GM23338 (cell line): Measurements from ENCODE around the gene CDKAL1. TPM values are rescaled to one million over a fixed set of nuclear protein-coding genes. Genes with fewer than 3 reads are reported as not detected.

Experiments
- ATAC-seq: fragments of 200-7000 bp; cut with Tn5 transposase; 3 replicates; pipeline ENCODE4 v1.9.1; 2020
- DNase-seq: peaks from one replicate; pipeline ENCODE4 v3.0.0-alpha.2; 2015; ENCODE audit warnings: low spot score
- H2AFZ ChIP-seq: fragments of 200-600 bp; sonication (generic); 2 replicates; pipeline ENCODE4 v1.8.0; 2016; ENCODE audit warnings: antibody characterized with exemption, mild to moderate bottlenecking, moderate library complexity
- H3F3A ChIP-seq: fragments of 200-600 bp; sonication (generic); replicated peaks from 2 replicates; pipeline ENCODE4 v1.8.0; 2017; ENCODE audit warnings: antibody characterized with exemption, mixed run types, low read depth
- H3K27ac ChIP-seq: fragments of 200-600 bp; sonication (generic); 2 replicates; pipeline ENCODE4 v1.6.1; 2016; ENCODE audit warnings: low read depth
- H3K27me3 ChIP-seq: fragments of 200-600 bp; sonication (generic); 2 replicates; pipeline ENCODE4 v1.8.0; 2016; ENCODE audit warnings: mild to moderate bottlenecking, mixed run types, moderate library complexity; ENCODE audit not compliant: insufficient read depth
- H3K36me3 ChIP-seq: fragments of 200-600 bp; sonication (generic); 2 replicates; pipeline ENCODE4 v1.8.0; 2016; ENCODE audit warnings: mild to moderate bottlenecking; ENCODE audit not compliant: insufficient read depth
- H3K4me1 ChIP-seq: fragments of 200-600 bp; sonication (generic); 2 replicates; pipeline ENCODE4 v1.8.0; 2016; ENCODE audit warnings: mild to moderate bottlenecking, moderate library complexity; ENCODE audit not compliant: insufficient read depth
- H3K4me2 ChIP-seq: fragments of 200-600 bp; sonication (generic); 2 replicates; pipeline ENCODE4 v1.7.1; 2017; ENCODE audit warnings: mixed run types
- H3K4me3 ChIP-seq: fragments of 200-600 bp; sonication (generic); 2 replicates; pipeline ENCODE4 v1.6.1; 2016; ENCODE audit warnings: mixed run types
- H3K79me2 ChIP-seq: fragments of 200-600 bp; sonication (generic); replicated peaks from 2 replicates; pipeline ENCODE4 v1.8.0; 2017; ENCODE audit warnings: mild to moderate bottlenecking; ENCODE audit not compliant: insufficient read depth
- H3K9me2 ChIP-seq: fragments of 200-600 bp; sonication (generic); 2 replicates; pipeline ENCODE4 v1.8.0; 2017; ENCODE audit not compliant: insufficient read depth
- H4K20me1 ChIP-seq: fragments of 200-600 bp; sonication (generic); replicated peaks from 2 replicates; pipeline ENCODE4 v1.8.0; 2017; ENCODE audit warnings: mild to moderate bottlenecking; ENCODE audit not compliant: insufficient read depth
- H3K27ac Mint-ChIP-seq: 2 replicates; pipeline ENCODE4 v1.8.0; 2020; ENCODE audit warnings: inconsistent platforms, mild to moderate bottlenecking, moderate library complexity, mixed read lengths
- H3K27me3 Mint-ChIP-seq: 3 replicates; pipeline ENCODE4 v1.8.0; 2022; ENCODE audit warnings: low read depth, mild to moderate bottlenecking, moderate library complexity, mixed read lengths, inconsistent platforms; ENCODE audit not compliant: insufficient read depth, poor library complexity
- H3K36me3 Mint-ChIP-seq: 3 replicates; pipeline ENCODE4 v1.8.0; 2021; ENCODE audit warnings: low read depth, mild to moderate bottlenecking, inconsistent platforms, moderate library complexity, mixed read lengths
- H3K4me1 Mint-ChIP-seq: 3 replicates; pipeline ENCODE4 v1.8.0; 2020; ENCODE audit warnings: mild to moderate bottlenecking, inconsistent platforms, mixed read lengths
- H3K4me3 Mint-ChIP-seq: 3 replicates; pipeline ENCODE4 v1.8.0; 2021; ENCODE audit warnings: moderate library complexity, mild to moderate bottlenecking, inconsistent platforms, mixed read lengths
- H3K9me3 Mint-ChIP-seq: 3 replicates; pipeline ENCODE4 v1.8.0; 2020; ENCODE audit warnings: moderate library complexity, mild to moderate bottlenecking, inconsistent platforms, mixed read lengths
- CREB1 ChIP-seq: fragments of 250-450 bp; sonication (Bioruptor Pico); IDR thresholded peaks from 2 replicates; pipeline ENCODE4 v1.5.0; 2020; ENCODE audit warnings: low read depth, mild to moderate bottlenecking, moderate library complexity
- EZH2 ChIP-seq: fragments of 200-600 bp; sonication (generic); IDR thresholded peaks from one replicate; pipeline ENCODE4 v1.8.0; 2017; ENCODE audit warnings: antibody characterized with exemption, mild to moderate bottlenecking, low read depth; ENCODE audit not compliant: unreplicated experiment
- EZH2phosphoT487 ChIP-seq: fragments of 200-600 bp; sonication (generic); IDR thresholded peaks from one replicate; pipeline ENCODE4 v1.8.1; 2018; ENCODE audit warnings: antibody characterized with exemption; ENCODE audit not compliant: unreplicated experiment
- JUNB ChIP-seq: IDR thresholded peaks from one replicate; pipeline ENCODE4 v1.6.1; 2016; ENCODE audit warnings: antibody characterized with exemption; ENCODE audit not compliant: unreplicated experiment
- POLR2AphosphoS5 ChIP-seq: IDR thresholded peaks from 2 replicates; pipeline ENCODE4 v1.6.1; 2016; ENCODE audit warnings: antibody characterized with exemption, low read depth
- STAT1 ChIP-seq: IDR thresholded peaks from one replicate; pipeline ENCODE4 v1.6.1; 2016; ENCODE audit warnings: antibody characterized with exemption; ENCODE audit not compliant: unreplicated experiment
- ZNF114 ChIP-seq: fragments of 250-450 bp; sonication (Bioruptor Pico); IDR thresholded peaks from 2 replicates; pipeline ENCODE4 v1.5.0; 2020; ENCODE audit warnings: mild to moderate bottlenecking, moderate library complexity
- ZNF331 ChIP-seq: fragments of 250-450 bp; sonication (Bioruptor Pico); IDR thresholded peaks from 2 replicates; pipeline ENCODE4 v1.5.0; 2020; ENCODE audit warnings: low read depth, mild to moderate bottlenecking, moderate library complexity
- polyA plus RNA-seq: library from polyadenylated mRNA; unstranded; fragments of >200 nt; fragmentation: Nextera tagmentation; extraction: Ambion mirVana; gene quantifications from 2 replicates; pipeline ENCODE4 v1.2.1, GENCODE V29; 2016
- total RNA-seq: library from RNA; depleted of rRNA; stranded (reverse); fragments of >200 nt; shearing (Covaris generic); gene quantifications from 2 replicates; pipeline ENCODE4 v1.2.3, GENCODE V29; 2014
- TF ChIP-seq, protein P1 (sequence below): fragments of 250-450 bp; sonication (Bioruptor Pico); IDR thresholded peaks from 2 replicates; pipeline ENCODE4 v1.5.0; 2020; ENCODE audit warnings: mild to moderate bottlenecking, moderate library complexity
- TF ChIP-seq, protein P2 (sequence below), 2 experiments: fragments of 200-600 bp in 1 of 2; sonication (generic) in 1 of 2; conservative IDR thresholded peaks; 2 replicates each; pipeline versions ENCODE4 v1.5.1 to v1.6.1; 2016 to 2017; ENCODE audit warnings: antibody characterized with exemption in 2 of 2, low read depth in 2 of 2, mild to moderate bottlenecking in 2 of 2, moderate library complexity in 1 of 2
- TF ChIP-seq, protein P3 (sequence below): IDR thresholded peaks from 2 replicates; pipeline ENCODE4 v1.6.1; 2016; ENCODE audit warnings: antibody characterized with exemption

The CDKAL1 gene
- total and polyA plus RNA-seq, 2 experiments from 2014 or later: 17.8 to 35.0 TPM

DNA sequence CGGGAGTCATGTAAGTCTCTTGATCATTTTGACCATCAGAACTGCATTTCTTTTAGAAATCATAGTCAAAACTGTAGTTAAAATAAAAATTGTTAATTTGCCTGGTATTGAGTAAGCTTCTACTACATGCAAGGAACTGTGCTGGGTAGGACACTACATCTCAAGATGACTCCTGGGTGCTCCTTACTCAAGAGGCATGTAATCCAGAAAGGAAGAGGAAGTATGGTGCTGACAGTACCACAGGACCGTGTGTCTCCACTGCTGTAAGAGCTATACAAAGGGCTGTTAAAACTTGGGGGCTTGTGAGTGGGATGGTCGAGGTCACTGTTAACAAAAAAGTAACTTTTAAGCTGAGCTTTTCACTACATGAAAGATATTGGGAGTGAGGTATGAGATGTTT is 551.0 kb downstream of the CDKAL1 start:
- H3K27me3 ChIP-seq: no peaks in the 10 kb centered on the region
- H3K4me2 ChIP-seq: no peak overlapping the region
- H2AFZ ChIP-seq: no peak overlapping the region
- TF ChIP-seq EZH2phosphoT487 (no peak), EZH2 (no peak), ZNF331 (CRISPR knock-in tag) (no peak), POLR2AphosphoS5 (no peak), STAT1 (no peak), JUNB (no peak), ZNF114 (CRISPR knock-in tag) (no peak), CREB1 (CRISPR knock-in tag) (no peak)
- TF ChIP-seq, protein P1, sequence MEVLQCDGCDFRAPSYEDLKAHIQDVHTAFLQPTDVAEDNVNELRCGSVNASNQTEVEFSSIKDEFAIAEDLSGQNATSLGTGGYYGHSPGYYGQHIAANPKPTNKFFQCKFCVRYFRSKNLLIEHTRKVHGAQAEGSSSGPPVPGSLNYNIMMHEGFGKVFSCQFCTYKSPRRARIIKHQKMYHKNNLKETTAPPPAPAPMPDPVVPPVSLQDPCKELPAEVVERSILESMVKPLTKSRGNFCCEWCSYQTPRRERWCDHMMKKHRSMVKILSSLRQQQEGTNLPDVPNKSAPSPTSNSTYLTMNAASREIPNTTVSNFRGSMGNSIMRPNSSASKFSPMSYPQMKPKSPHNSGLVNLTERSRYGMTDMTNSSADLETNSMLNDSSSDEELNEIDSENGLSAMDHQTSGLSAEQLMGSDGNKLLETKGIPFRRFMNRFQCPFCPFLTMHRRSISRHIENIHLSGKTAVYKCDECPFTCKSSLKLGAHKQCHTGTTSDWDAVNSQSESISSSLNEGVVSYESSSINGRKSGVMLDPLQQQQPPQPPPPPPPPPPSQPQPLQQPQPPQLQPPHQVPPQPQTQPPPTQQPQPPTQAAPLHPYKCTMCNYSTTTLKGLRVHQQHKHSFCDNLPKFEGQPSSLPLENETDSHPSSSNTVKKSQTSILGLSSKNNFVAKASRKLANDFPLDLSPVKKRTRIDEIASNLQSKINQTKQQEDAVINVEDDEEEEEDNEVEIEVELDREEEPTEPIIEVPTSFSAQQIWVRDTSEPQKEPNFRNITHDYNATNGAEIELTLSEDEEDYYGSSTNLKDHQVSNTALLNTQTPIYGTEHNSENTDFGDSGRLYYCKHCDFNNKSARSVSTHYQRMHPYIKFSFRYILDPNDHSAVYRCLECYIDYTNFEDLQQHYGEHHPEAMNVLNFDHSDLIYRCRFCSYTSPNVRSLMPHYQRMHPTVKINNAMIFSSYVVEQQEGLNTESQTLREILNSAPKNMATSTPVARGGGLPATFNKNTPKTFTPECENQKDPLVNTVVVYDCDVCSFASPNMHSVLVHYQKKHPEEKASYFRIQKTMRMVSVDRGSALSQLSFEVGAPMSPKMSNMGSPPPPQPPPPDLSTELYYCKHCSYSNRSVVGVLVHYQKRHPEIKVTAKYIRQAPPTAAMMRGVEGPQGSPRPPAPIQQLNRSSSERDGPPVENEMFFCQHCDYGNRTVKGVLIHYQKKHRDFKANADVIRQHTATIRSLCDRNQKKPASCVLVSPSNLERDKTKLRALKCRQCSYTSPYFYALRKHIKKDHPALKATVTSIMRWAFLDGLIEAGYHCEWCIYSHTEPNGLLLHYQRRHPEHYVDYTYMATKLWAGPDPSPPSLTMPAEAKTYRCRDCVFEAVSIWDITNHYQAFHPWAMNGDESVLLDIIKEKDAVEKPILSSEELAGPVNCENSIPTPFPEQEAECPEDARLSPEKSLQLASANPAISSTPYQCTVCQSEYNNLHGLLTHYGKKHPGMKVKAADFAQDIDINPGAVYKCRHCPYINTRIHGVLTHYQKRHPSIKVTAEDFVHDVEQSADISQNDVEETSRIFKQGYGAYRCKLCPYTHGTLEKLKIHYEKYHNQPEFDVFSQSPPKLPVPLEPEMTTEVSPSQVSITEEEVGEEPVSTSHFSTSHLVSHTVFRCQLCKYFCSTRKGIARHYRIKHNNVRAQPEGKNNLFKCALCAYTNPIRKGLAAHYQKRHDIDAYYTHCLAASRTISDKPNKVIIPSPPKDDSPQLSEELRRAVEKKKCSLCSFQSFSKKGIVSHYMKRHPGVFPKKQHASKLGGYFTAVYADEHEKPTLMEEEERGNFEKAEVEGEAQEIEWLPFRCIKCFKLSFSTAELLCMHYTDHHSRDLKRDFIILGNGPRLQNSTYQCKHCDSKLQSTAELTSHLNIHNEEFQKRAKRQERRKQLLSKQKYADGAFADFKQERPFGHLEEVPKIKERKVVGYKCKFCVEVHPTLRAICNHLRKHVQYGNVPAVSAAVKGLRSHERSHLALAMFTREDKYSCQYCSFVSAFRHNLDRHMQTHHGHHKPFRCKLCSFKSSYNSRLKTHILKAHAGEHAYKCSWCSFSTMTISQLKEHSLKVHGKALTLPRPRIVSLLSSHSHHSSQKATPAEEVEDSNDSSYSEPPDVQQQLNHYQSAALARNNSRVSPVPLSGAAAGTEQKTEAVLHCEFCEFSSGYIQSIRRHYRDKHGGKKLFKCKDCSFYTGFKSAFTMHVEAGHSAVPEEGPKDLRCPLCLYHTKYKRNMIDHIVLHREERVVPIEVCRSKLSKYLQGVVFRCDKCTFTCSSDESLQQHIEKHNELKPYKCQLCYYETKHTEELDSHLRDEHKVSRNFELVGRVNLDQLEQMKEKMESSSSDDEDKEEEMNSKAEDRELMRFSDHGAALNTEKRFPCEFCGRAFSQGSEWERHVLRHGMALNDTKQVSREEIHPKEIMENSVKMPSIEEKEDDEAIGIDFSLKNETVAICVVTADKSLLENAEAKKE: no peak
- TF ChIP-seq, protein P2, sequence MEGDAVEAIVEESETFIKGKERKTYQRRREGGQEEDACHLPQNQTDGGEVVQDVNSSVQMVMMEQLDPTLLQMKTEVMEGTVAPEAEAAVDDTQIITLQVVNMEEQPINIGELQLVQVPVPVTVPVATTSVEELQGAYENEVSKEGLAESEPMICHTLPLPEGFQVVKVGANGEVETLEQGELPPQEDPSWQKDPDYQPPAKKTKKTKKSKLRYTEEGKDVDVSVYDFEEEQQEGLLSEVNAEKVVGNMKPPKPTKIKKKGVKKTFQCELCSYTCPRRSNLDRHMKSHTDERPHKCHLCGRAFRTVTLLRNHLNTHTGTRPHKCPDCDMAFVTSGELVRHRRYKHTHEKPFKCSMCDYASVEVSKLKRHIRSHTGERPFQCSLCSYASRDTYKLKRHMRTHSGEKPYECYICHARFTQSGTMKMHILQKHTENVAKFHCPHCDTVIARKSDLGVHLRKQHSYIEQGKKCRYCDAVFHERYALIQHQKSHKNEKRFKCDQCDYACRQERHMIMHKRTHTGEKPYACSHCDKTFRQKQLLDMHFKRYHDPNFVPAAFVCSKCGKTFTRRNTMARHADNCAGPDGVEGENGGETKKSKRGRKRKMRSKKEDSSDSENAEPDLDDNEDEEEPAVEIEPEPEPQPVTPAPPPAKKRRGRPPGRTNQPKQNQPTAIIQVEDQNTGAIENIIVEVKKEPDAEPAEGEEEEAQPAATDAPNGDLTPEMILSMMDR (conservative IDR thresholded peaks at IDR 0.05; ENCODE audit: low read depth in 2 of 2): no peak
- TF ChIP-seq, protein P3, sequence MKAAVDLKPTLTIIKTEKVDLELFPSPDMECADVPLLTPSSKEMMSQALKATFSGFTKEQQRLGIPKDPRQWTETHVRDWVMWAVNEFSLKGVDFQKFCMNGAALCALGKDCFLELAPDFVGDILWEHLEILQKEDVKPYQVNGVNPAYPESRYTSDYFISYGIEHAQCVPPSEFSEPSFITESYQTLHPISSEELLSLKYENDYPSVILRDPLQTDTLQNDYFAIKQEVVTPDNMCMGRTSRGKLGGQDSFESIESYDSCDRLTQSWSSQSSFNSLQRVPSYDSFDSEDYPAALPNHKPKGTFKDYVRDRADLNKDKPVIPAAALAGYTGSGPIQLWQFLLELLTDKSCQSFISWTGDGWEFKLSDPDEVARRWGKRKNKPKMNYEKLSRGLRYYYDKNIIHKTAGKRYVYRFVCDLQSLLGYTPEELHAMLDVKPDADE: no peak
- no peaks in the 10 kb centered on the region for H3K4me1 ChIP-seq
- H3K27ac Mint-ChIP-seq: no peak overlapping the region
- DNase-seq (no peak), ATAC-seq (no peak)
- H3K4me3 ChIP-seq: no peak overlapping the region
- H3K27ac ChIP-seq: no peak overlapping the region
- H3K9me3 Mint-ChIP-seq: no peaks in the 10 kb centered on the region
- H3K4me1 Mint-ChIP-seq: no peaks in the 10 kb centered on the region
- H3F3A ChIP-seq: no peaks in the 10 kb centered on the region
- H3K27me3 Mint-ChIP-seq: no peaks in the 10 kb centered on the region
- no peaks in the 10 kb centered on the region for H4K20me1 ChIP-seq
- H3K36me3 Mint-ChIP-seq: no peaks in the 10 kb centered on the region
- H3K4me3 Mint-ChIP-seq: no peak overlapping the region
- H3K79me2 ChIP-seq: no peaks in the 10 kb centered on the region
- H3K36me3 ChIP-seq: no peaks in the 10 kb centered on the region
- H3K9me2 ChIP-seq: no peaks in the 10 kb centered on the region
